ENCODE results near the gene NEK4.

DNA sequence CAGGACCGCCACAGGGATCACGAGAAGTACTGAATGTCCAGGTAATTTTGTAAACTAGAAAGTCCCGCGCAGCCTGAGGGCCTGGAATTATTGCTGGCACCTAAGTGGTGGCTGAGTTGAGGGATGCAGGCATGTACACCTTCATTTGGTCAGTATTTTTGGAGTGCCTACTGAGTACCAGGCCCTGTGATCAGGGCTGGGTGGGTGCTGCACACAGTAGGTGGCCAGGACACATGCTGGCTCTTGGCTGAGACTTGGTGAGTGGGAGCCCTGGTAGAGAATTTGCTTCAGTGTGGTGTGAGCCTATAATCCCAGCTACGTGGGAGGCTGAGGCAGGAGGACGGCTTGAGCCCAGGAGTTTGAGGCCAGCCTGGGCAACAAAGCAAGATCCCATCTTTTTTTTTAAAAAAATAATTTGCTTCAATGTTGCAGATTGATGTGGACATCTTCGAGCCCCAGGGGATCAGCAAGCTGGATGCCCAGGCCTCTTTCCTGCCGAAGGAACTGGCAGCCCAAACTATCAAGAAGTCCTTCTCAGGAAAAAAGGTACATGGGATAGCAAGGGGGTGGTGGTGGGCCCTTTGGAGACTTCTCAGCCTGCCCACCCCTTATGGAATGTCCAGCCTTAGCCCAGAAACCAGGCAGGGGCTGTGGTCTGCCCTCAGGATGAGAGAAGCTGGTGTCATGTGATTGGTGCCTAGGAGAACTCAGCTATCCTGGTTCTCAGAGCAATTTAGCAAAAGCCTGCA is 9.3 kb upstream of the NEK4 start:
- TF ChIP-seq CTCF (IDR thresholded peaks at IDR 0.05) (no peak), POLR2A (IDR thresholded peaks at IDR 0.05) (no peak)
